UCSD-AML1 (cell line): ENCODE data around the gene MYPN.
"Not testable (repeated sequence)": the region's sequence is repeated elsewhere in the genome, so short reads cannot be mapped to it uniquely, and the experiment has no call there.

Experiments used
- DNase-seq: peaks from one replicate; lab custom pipeline; 2025; ENCODE audit not compliant: unreplicated experiment; lab: John Stamatoyannopoulos, UW

Gene MYPN

GRCh38 chr10:68222391-68222790 lies 113.1 kb downstream of the MYPN start:
- DNase-seq = no peak

- no peak for DNase-seq
Observed at GRCh38 chr10:68223535-68224165, 114.4 kb downstream of the MYPN start.

- DNase-seq = no peak
Observed at GRCh38 chr10:68224810-68225209, 115.5 kb downstream of the MYPN start.

- no peak for DNase-seq
Observed at GRCh38 chr10:68230268-68230667, 121.0 kb downstream of the MYPN start.

GRCh38 chr10:68231106-68231816 lies 122.0 kb downstream of the MYPN start:
- DNase-seq = peak; percentile 54

- no peak for DNase-seq
Observed at GRCh38 chr10:68231817-68232251, 122.5 kb downstream of the MYPN start, which contains the start of gene ATOH7. Gene ATOH7 (minus strand): TSS chr10:68232113. CDS start chr10:68231677, 436 bp downstream.

GRCh38 chr10:68233046-68233445 lies 123.8 kb downstream of the MYPN start:
- DNase-seq = no peak

GRCh38 chr10:68235111-68235510 lies 125.8 kb downstream of the MYPN start:
- DNase-seq = no peak

- no peak for DNase-seq
Observed at GRCh38 chr10:68235581-68235980, 126.3 kb downstream of the MYPN start.

- DNase-seq = no peak
Observed at GRCh38 chr10:68237173-68237572, 127.9 kb downstream of the MYPN start.

- no peak for DNase-seq
Observed at GRCh38 chr10:68238371-68238770, 129.1 kb downstream of the MYPN start.

GRCh38 chr10:68239069-68239468 lies 129.8 kb downstream of the MYPN start:
- no peak for DNase-seq

GRCh38 chr10:68239596-68240150 lies 130.4 kb downstream of the MYPN start:
- DNase-seq = no peak

GRCh38 chr10:68242051-68242450 lies 132.8 kb downstream of the MYPN start:
- DNase-seq = no peak

GRCh38 chr10:68246397-68246796 lies 137.1 kb downstream of the MYPN start:
- DNase-seq = not testable (repeated sequence)

GRCh38 chr10:68247931-68248330 lies 138.6 kb downstream of the MYPN start:
- DNase-seq = no peak

GRCh38 chr10:68249297-68249696 lies 140.0 kb downstream of the MYPN start:
- DNase-seq = no peak

GRCh38 chr10:68251151-68251550 lies 141.9 kb downstream of the MYPN start:
- no peak for DNase-seq

GRCh38 chr10:68251625-68252495 lies 142.6 kb downstream of the MYPN start:
- DNase-seq = no peak

- no peak for DNase-seq
Observed at GRCh38 chr10:68253346-68253745, 144.1 kb downstream of the MYPN start.

GRCh38 chr10:68261132-68261856 lies 152.0 kb downstream of the MYPN start:
- DNase-seq = no peak
